H1 (cell line): Measurements from ENCODE around the gene CYTH1.

Experiments used
- CHD1 ChIP-seq: IDR thresholded peaks from 2 replicates; pipeline ENCODE4 v1.6.1; 2012; ENCODE audit warnings: low read depth, low read length, improper control_type of control experiment
- GABPA ChIP-seq: IDR thresholded peaks from 2 replicates; pipeline ENCODE4 v1.6.1; 2011; ENCODE audit warnings: mild to moderate bottlenecking, low read length, moderate library complexity, borderline replicate concordance; ENCODE audit not compliant: insufficient read depth
- NRF1 ChIP-seq: IDR thresholded peaks from 2 replicates; pipeline ENCODE4 v1.6.1; 2011; ENCODE audit warnings: mild to moderate bottlenecking, low read depth, low read length, improper control_type of control experiment
- RNF2 ChIP-seq: fragments of 200-900, 300-1000 bp; sonication (generic); IDR thresholded peaks from 2 replicates; pipeline ENCODE4 v1.7.1; 2016; ENCODE audit warnings: borderline replicate concordance, low read depth, mild to moderate bottlenecking, antibody characterized with exemption, low read length; ENCODE audit not compliant: poor library complexity, severe bottlenecking; ENCODE audit errors: missing control alignments
- SP1 ChIP-seq: IDR thresholded peaks from 2 replicates; pipeline ENCODE4 v1.6.1; 2011; ENCODE audit warnings: low read depth, low read length
- TAF1 ChIP-seq: IDR thresholded peaks from 2 replicates; pipeline ENCODE4 v1.6.1; 2011; ENCODE audit warnings: mild to moderate bottlenecking, low read depth, low read length
- TF ChIP-seq, protein P1 (sequence below), 3 experiments: IDR thresholded peaks; 1 replicate in 2 of 3; 2 replicates in 1 of 3; pipeline versions ENCODE4 v1.5.1 to v1.6.1; 2011; ENCODE audit warnings: low read length in 3 of 3, mild to moderate bottlenecking in 3 of 3, inconsistent platforms in 2 of 3, low read depth in 1 of 3, moderate library complexity in 1 of 3; ENCODE audit not compliant: insufficient read depth in 1 of 3; ENCODE audit errors: control extremely low read depth in 1 of 3

DNA sequence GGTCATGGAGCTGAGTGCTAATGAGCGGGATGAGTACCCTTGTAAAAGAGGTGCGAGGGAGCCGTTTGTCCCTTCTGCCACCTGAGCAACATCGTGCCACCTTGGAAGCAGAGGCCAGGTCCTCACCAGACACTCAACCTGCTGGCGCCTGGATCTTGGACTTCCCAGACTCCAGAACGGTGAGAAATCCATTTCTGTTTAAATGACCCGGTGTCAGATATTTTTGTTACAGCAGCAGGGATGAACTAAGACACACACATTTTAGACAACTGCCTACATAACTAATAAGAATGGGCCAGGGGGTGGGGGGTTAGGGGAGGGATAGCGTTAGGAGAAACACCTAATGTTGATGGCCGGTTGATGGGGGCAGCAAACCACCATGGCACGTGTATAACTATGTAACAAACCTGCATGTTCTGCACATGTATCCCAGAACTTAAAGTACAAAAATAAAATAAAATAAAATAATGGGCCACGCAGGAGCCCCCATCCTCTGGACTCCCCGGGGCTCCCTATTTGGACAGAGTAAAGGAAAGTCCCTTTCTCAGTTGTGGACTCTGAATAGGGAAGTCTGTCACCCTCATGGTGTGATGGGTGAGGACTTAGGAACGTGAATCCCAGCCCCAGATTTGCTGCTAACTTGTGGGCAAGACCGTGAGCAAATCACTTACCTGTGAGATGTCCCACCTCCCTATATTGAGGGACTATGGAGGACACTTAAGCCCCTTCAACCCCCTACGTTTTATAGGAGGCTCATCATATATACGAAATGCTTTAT lies 144.2 kb downstream of the CYTH1 start:
- TF ChIP-seq CHD1: no peak
- TF ChIP-seq SP1: no peak
- TF ChIP-seq GABPA: no peak
- TF ChIP-seq, protein P1, sequence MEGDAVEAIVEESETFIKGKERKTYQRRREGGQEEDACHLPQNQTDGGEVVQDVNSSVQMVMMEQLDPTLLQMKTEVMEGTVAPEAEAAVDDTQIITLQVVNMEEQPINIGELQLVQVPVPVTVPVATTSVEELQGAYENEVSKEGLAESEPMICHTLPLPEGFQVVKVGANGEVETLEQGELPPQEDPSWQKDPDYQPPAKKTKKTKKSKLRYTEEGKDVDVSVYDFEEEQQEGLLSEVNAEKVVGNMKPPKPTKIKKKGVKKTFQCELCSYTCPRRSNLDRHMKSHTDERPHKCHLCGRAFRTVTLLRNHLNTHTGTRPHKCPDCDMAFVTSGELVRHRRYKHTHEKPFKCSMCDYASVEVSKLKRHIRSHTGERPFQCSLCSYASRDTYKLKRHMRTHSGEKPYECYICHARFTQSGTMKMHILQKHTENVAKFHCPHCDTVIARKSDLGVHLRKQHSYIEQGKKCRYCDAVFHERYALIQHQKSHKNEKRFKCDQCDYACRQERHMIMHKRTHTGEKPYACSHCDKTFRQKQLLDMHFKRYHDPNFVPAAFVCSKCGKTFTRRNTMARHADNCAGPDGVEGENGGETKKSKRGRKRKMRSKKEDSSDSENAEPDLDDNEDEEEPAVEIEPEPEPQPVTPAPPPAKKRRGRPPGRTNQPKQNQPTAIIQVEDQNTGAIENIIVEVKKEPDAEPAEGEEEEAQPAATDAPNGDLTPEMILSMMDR (IDR thresholded peaks at IDR 0.05; ENCODE audit: control extremely low read depth in 1 of 3, insufficient read depth in 1 of 3, low read depth in 1 of 3, low read length in 3 of 3): no peak
- TF ChIP-seq TAF1: no peak
- no peak for TF ChIP-seq RNF2
- no peak for TF ChIP-seq NRF1
